GM19035 (cell line): Measurements from ENCODE around the gene C10orf71.

Source experiments
- ATAC-seq: cut with Tn5 transposase; IDR thresholded peaks from one replicate; pipeline ENCODE4 v1.9.1; 2021; ENCODE audit not compliant: unreplicated experiment

C10orf71 gene

GRCh38 chr10:49272251-49273081 is 26.5 kb upstream of the C10orf71 start:
- no peak for ATAC-seq

GRCh38 chr10:49273082-49273465 is 25.9 kb upstream of the C10orf71 start:
- no peak for ATAC-seq

GRCh38 chr10:49273626-49274025 is 25.3 kb upstream of the C10orf71 start:
- no peak for ATAC-seq

GRCh38 chr10:49274886-49275285 is 24.1 kb upstream of the C10orf71 start:
- ATAC-seq, result no peak

- ATAC-seq, result no peak
Measured at GRCh38 chr10:49275896-49276295, 23.1 kb upstream of the C10orf71 start.

GRCh38 chr10:49276596-49276995 is 22.4 kb upstream of the C10orf71 start:
- ATAC-seq, result no peak

- ATAC-seq, result no peak
Measured at GRCh38 chr10:49277973-49278372, 21.0 kb upstream of the C10orf71 start.

GRCh38 chr10:49278497-49278981 is 20.4 kb upstream of the C10orf71 start:
- no peak for ATAC-seq

GRCh38 chr10:49279015-49279880 is 19.7 kb upstream of the C10orf71 start:
- no peak for ATAC-seq

- ATAC-seq, result no peak
Measured at GRCh38 chr10:49280001-49280408, 19.0 kb upstream of the C10orf71 start.

GRCh38 chr10:49281461-49281860 is 17.5 kb upstream of the C10orf71 start:
- no peak for ATAC-seq

GRCh38 chr10:49282306-49282705 is 16.7 kb upstream of the C10orf71 start:
- ATAC-seq, result no peak

GRCh38 chr10:49282879-49283341 is 16.1 kb upstream of the C10orf71 start:
- ATAC-seq, result no peak

GRCh38 chr10:49283491-49283890 is 15.5 kb upstream of the C10orf71 start:
- ATAC-seq, result no peak

- ATAC-seq, result no peak
Measured at GRCh38 chr10:49284356-49284755, 14.6 kb upstream of the C10orf71 start.

GRCh38 chr10:49285232-49285631 is 13.7 kb upstream of the C10orf71 start:
- ATAC-seq, result no peak

- no peak for ATAC-seq
Measured at GRCh38 chr10:49286686-49287085, 12.3 kb upstream of the C10orf71 start.

- ATAC-seq, result no peak
Measured at GRCh38 chr10:49287689-49288340, 11.2 kb upstream of the C10orf71 start.

- ATAC-seq, result no peak
Measured at GRCh38 chr10:49288341-49289065, 10.5 kb upstream of the C10orf71 start.

- ATAC-seq, result no peak
Measured at GRCh38 chr10:49289480-49289879, 9.5 kb upstream of the C10orf71 start.

- no peak for ATAC-seq
Measured at GRCh38 chr10:49290131-49290530, 8.8 kb upstream of the C10orf71 start.
